H9 (cell line): ENCODE measurements around the gene PRAC2. TPM values are rescaled to one million over a fixed set of nuclear protein-coding genes. Genes with fewer than 3 reads are reported as not detected.

Source experiments
- DNase-seq: peaks from one replicate; pipeline ENCODE4 v3.0.0-alpha.2; 2017
- H2AFZ ChIP-seq: one replicate; pipeline ENCODE4 v1.6.1; 2013; ENCODE audit warnings: mild to moderate bottlenecking, low read length, control low read depth, moderate library complexity
- H2AK5ac ChIP-seq: 2 replicates; pipeline ENCODE4 v1.6.1; 2013; ENCODE audit warnings: low read length, control low read depth, mixed read lengths; ENCODE audit not compliant: insufficient read length
- H2BK120ac ChIP-seq: one replicate; pipeline ENCODE4 v1.6.1; 2013; ENCODE audit warnings: low read depth, mild to moderate bottlenecking, low read length, control low read depth, inconsistent platforms; ENCODE audit not compliant: poor library complexity, severe bottlenecking
- H2BK12ac ChIP-seq: 2 replicates; pipeline ENCODE4 v1.6.1; 2013; ENCODE audit warnings: low read length, control low read depth, mixed read lengths, low read depth; ENCODE audit not compliant: insufficient read length
- H2BK15ac ChIP-seq: 2 replicates; pipeline ENCODE4 v1.6.1; 2013; ENCODE audit warnings: low read depth, low read length, control low read depth
- H2BK20ac ChIP-seq: one replicate; pipeline ENCODE4 v1.6.1; 2013; ENCODE audit warnings: low read depth, mild to moderate bottlenecking, low read length, control low read depth, inconsistent platforms; ENCODE audit not compliant: poor library complexity, severe bottlenecking
- H2BK5ac ChIP-seq: 2 replicates; pipeline ENCODE4 v1.6.1; 2013; ENCODE audit warnings: low read length, control low read depth, mixed read lengths; ENCODE audit not compliant: insufficient read length
- H3K14ac ChIP-seq: 2 replicates; pipeline ENCODE4 v1.6.1; 2013; ENCODE audit warnings: low read length, control low read depth; ENCODE audit not compliant: insufficient read depth
- H3K18ac ChIP-seq: 2 replicates; pipeline ENCODE4 v1.6.1; 2013; ENCODE audit warnings: low read depth, mild to moderate bottlenecking, mixed read lengths, low read length, control low read depth; ENCODE audit not compliant: insufficient read length
- H3K23ac ChIP-seq: 2 replicates; pipeline ENCODE4 v1.6.1; 2013; ENCODE audit warnings: low read length, control low read depth, mixed read lengths, low read depth; ENCODE audit not compliant: insufficient read length
- H3K23me2 ChIP-seq: 2 replicates; pipeline ENCODE4 v1.6.1; 2013; ENCODE audit warnings: low read depth, mild to moderate bottlenecking, mixed read lengths, low read length, control low read depth; ENCODE audit not compliant: insufficient read length, poor library complexity, severe bottlenecking
- H3K27ac ChIP-seq: 2 replicates; pipeline ENCODE4 v1.5.1; 2013; ENCODE audit warnings: low read length, control low read depth, mixed read lengths, low read depth; ENCODE audit not compliant: insufficient read length
- H3K27me3 ChIP-seq: 2 replicates; pipeline ENCODE4 v1.6.1; 2013; ENCODE audit warnings: low read length, control low read depth, inconsistent platforms; ENCODE audit not compliant: insufficient read depth
- H3K4ac ChIP-seq: 2 replicates; pipeline ENCODE4 v1.6.1; 2013; ENCODE audit warnings: low read depth, mild to moderate bottlenecking, control low read depth, inconsistent platforms, low read length, moderate library complexity
- H3K4me1 ChIP-seq: 2 replicates; pipeline ENCODE4 v1.6.1; 2013; ENCODE audit warnings: low read length, control low read depth, inconsistent platforms; ENCODE audit not compliant: insufficient read depth
- H3K4me2 ChIP-seq: 2 replicates; pipeline ENCODE4 v1.6.1; 2013; ENCODE audit warnings: low read length, control low read depth, mixed read lengths; ENCODE audit not compliant: insufficient read length, insufficient read depth
- H3K56ac ChIP-seq: 2 replicates; pipeline ENCODE4 v1.6.1; 2013; ENCODE audit warnings: low read depth, mild to moderate bottlenecking, mixed read lengths, low read length, control low read depth; ENCODE audit not compliant: insufficient read length
- H3K79me1 ChIP-seq: 2 replicates; pipeline ENCODE4 v1.6.1; 2013; ENCODE audit warnings: low read depth, mild to moderate bottlenecking, moderate library complexity, low read length, control low read depth, inconsistent platforms; ENCODE audit not compliant: insufficient read depth, poor library complexity, severe bottlenecking
- H3K79me2 ChIP-seq: 2 replicates; pipeline ENCODE4 v1.6.1; 2013; ENCODE audit warnings: low read length, control low read depth, inconsistent platforms; ENCODE audit not compliant: insufficient read depth
- H3K9ac ChIP-seq: 2 replicates; pipeline ENCODE4 v1.6.1; 2013; ENCODE audit warnings: low read length, control low read depth, mixed read lengths; ENCODE audit not compliant: insufficient read length; ENCODE audit errors: extremely low read depth
- H3K9me3 ChIP-seq: one replicate; pipeline ENCODE4 v1.6.1; 2013; ENCODE audit warnings: low read depth, low read length, inconsistent platforms; ENCODE audit not compliant: control insufficient read depth
- H3T11ph ChIP-seq: one replicate; pipeline ENCODE4 v1.6.1; 2013; ENCODE audit warnings: mild to moderate bottlenecking, low read length, control low read depth, inconsistent platforms
- H4K20me1 ChIP-seq: one replicate; pipeline ENCODE4 v1.6.1; 2013; ENCODE audit not compliant: control insufficient read depth, insufficient read length, insufficient read depth
- H4K5ac ChIP-seq: 2 replicates; pipeline ENCODE4 v1.6.1; 2013; ENCODE audit warnings: low read depth, mild to moderate bottlenecking, mixed read lengths, low read length, control low read depth; ENCODE audit not compliant: insufficient read length
- H4K8ac ChIP-seq: replicated peaks from 2 replicates; pipeline ENCODE4 v1.6.1; 2013; ENCODE audit warnings: low read length, control low read depth, mixed read lengths, low read depth; ENCODE audit not compliant: insufficient read length
- H4K91ac ChIP-seq: 2 replicates; pipeline ENCODE4 v1.6.1; 2013; ENCODE audit warnings: low read depth, mild to moderate bottlenecking, moderate library complexity, mixed read lengths, low read length, control low read depth; ENCODE audit not compliant: insufficient read length
- H3K27ac Mint-ChIP-seq, 3 experiments: 2 replicates in 2 of 3; 3 replicates in 1 of 3; pipeline ENCODE4 v1.8.0; 2020 to 2021; ENCODE audit warnings: mixed read lengths in 3 of 3, mild to moderate bottlenecking in 1 of 3, moderate library complexity in 1 of 3
- H3K27me3 Mint-ChIP-seq: 2 replicates; pipeline ENCODE4 v1.8.0; 2021; ENCODE audit warnings: low read depth, mild to moderate bottlenecking, moderate library complexity, mixed read lengths
- H3K36me3 Mint-ChIP-seq, 3 experiments: 2 replicates in 2 of 3; 3 replicates in 1 of 3; pipeline ENCODE4 v1.8.0; 2020 to 2021; ENCODE audit warnings: low read depth in 3 of 3, mixed read lengths in 3 of 3; ENCODE audit not compliant: insufficient read depth in 1 of 3
- H3K4me1 Mint-ChIP-seq, 2 experiments: 2 replicates each; pipeline ENCODE4 v1.8.0; 2020; ENCODE audit warnings: mixed read lengths in 2 of 2
- H3K4me3 Mint-ChIP-seq, 2 experiments: 2 replicates in 1 of 2; 3 replicates in 1 of 2; pipeline ENCODE4 v1.8.0; 2020 to 2021; ENCODE audit warnings: mild to moderate bottlenecking in 2 of 2, mixed read lengths in 2 of 2, moderate library complexity in 1 of 2
- H3K9me3 Mint-ChIP-seq, 2 experiments: 2 replicates in 1 of 2; 3 replicates in 1 of 2; pipeline ENCODE4 v1.8.0; 2020; ENCODE audit warnings: mild to moderate bottlenecking in 2 of 2, mixed read lengths in 2 of 2, moderate library complexity in 1 of 2
- CTCF ChIP-seq: fragments of 200-600 bp; sonication (generic); conservative IDR thresholded peaks from 3 replicates; pipeline ENCODE4 v1.8.0; 2021; ENCODE audit warnings: antibody characterized with exemption, mild to moderate bottlenecking
- total RNA-seq: library from RNA; stranded (reverse); gene quantifications from 2 replicates; pipeline ENCODE4 v1.2.1, GENCODE V29; 2021

The PRAC2 gene
- total RNA-seq, 1 experiment from 2014 or later: not detected

GRCh38 chr17:48759288-48759687, 36.3 kb downstream of the PRAC2 start:
- no peak overlapping the region for H3K27ac ChIP-seq

More at GRCh38 chr17:48759288-48759687, 36.3 kb downstream of the PRAC2 start:
- Mint-ChIP-seq H3K9me3 (no peaks in the 10 kb centered on the region), H3K36me3 (no peaks in the 10 kb centered on the region; a peak in 1 of 7 replicates), H3K4me1 (peaks cover 2 to 3% of the 10 kb centered on the region in 2 experiments; a peak in 3 of 4 replicates), H3K27me3 (peaks cover 99% of the 10 kb centered on the region), H3K27ac (no peak overlapping the region), H3K4me3 (no peak overlapping the region)
- no peak overlapping the region for H3K4ac ChIP-seq
- no peak overlapping the region for H2BK15ac ChIP-seq
- no peak overlapping the region for H3K4me2 ChIP-seq
- no peak overlapping the region for H4K91ac ChIP-seq
- no peak overlapping the region for H3K9ac ChIP-seq
- TF ChIP-seq CTCF: no peak
- no peaks in the 10 kb centered on the region for H3K79me2 ChIP-seq
- H3K18ac ChIP-seq: no peak overlapping the region
- H2BK120ac ChIP-seq: no peak overlapping the region
- no peak overlapping the region for H4K5ac ChIP-seq
- H2BK20ac ChIP-seq: no peak overlapping the region
- no peaks in the 10 kb centered on the region for H3K23me2 ChIP-seq
- no peak overlapping the region for H3K23ac ChIP-seq
- DNase-seq: no peak
- H2BK12ac ChIP-seq: no peak overlapping the region
- H3T11ph ChIP-seq: no peak overlapping the region
- no peaks in the 10 kb centered on the region for H3K4me1 ChIP-seq
- no peak overlapping the region for H2AK5ac ChIP-seq
- peaks cover 52% of the 10 kb centered on the region for H3K27me3 ChIP-seq
- no peaks in the 10 kb centered on the region for H3K79me1 ChIP-seq
- H2BK5ac ChIP-seq: no peak overlapping the region
- no peak overlapping the region for H3K14ac ChIP-seq
- H3K56ac ChIP-seq: no peak overlapping the region
- H4K20me1 ChIP-seq: no peaks in the 10 kb centered on the region
- H3K9me3 ChIP-seq: no peaks in the 10 kb centered on the region
- no peak overlapping the region for H4K8ac ChIP-seq
- H2AFZ ChIP-seq: no peak overlapping the region
